ENCODE data around the gene DSCAM.

The DSCAM gene

GRCh38 chr21:40404396-40404800 is 442.6 kb downstream of the DSCAM start:
- no peak overlapping the region for H3K4me3 ChIP-seq (ENCODE audit: low read depth, low read length)
- TF ChIP-seq CTCF (IDR thresholded peaks at IDR 0.05; ENCODE audit: low read depth, low read length) = no peak

- TF ChIP-seq CTCF (IDR thresholded peaks at IDR 0.05; ENCODE audit: low read depth, low read length) = no peak
These were observed 443.9 kb downstream of the DSCAM start for GRCh38 chr21:40402884-40403582.

GRCh38 chr21:40395732-40396131 is 451.2 kb downstream of the DSCAM start:
- H3K4me3 ChIP-seq (ENCODE audit: low read depth, low read length) = no peak overlapping the region
- no peak for TF ChIP-seq CTCF (IDR thresholded peaks at IDR 0.05; ENCODE audit: low read depth, low read length)

More at GRCh38 chr21:40402884-40403582, 443.9 kb downstream of the DSCAM start:
- no peak overlapping the region for H3K4me3 ChIP-seq (ENCODE audit: low read depth, low read length)

- no peak overlapping the region for H3K4me3 ChIP-seq (ENCODE audit: low read depth, low read length)
- TF ChIP-seq CTCF (IDR thresholded peaks at IDR 0.05; ENCODE audit: low read depth, low read length) = no peak
These were observed 453.9 kb downstream of the DSCAM start for GRCh38 chr21:40393066-40393465.

GRCh38 chr21:40388046-40388445 is 458.9 kb downstream of the DSCAM start:
- no peak for TF ChIP-seq CTCF (IDR thresholded peaks at IDR 0.05; ENCODE audit: low read depth, low read length)
- no peak overlapping the region for H3K4me3 ChIP-seq (ENCODE audit: low read depth, low read length)

- TF ChIP-seq CTCF (IDR thresholded peaks at IDR 0.05; ENCODE audit: low read depth, low read length) = no peak
- no peak overlapping the region for H3K4me3 ChIP-seq (ENCODE audit: low read depth, low read length)
These were observed 459.8 kb downstream of the DSCAM start for GRCh38 chr21:40386981-40387747.

- 0 out of 2 replicates have a peak, but pooled peaks have one; percentile 12 for TF ChIP-seq CTCF (IDR thresholded peaks at IDR 0.05; ENCODE audit: low read depth, low read length)
- no peak overlapping the region for H3K4me3 ChIP-seq (ENCODE audit: low read depth, low read length)
These were observed 460.6 kb downstream of the DSCAM start for GRCh38 chr21:40386294-40386911.

Measured in WI38 (cell line).